ENCODE measurements around the gene PPP2R2C.

The PPP2R2C gene

DNA sequence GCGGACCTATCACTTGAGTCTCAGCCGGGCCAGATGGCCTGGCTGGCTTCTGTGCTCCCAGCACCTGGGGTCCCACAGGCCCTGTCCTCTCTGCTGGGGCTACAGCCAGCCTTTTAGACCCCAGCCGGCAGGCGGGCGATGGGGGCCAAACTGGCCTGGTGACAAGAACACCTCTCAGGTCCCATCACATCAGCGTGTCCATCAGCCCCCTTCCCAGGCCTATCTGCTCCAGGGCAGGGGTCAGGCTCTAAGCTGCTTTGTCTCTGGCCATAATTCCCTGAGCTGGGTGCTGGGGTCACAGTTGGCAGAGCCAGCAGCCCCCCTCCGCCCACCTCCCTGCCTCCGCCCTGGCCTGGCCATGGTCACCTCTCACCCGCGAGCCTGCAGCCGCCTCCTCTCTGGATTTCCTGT is 77.7 kb downstream of the PPP2R2C start:
- DNase-seq: no peak

DNA sequence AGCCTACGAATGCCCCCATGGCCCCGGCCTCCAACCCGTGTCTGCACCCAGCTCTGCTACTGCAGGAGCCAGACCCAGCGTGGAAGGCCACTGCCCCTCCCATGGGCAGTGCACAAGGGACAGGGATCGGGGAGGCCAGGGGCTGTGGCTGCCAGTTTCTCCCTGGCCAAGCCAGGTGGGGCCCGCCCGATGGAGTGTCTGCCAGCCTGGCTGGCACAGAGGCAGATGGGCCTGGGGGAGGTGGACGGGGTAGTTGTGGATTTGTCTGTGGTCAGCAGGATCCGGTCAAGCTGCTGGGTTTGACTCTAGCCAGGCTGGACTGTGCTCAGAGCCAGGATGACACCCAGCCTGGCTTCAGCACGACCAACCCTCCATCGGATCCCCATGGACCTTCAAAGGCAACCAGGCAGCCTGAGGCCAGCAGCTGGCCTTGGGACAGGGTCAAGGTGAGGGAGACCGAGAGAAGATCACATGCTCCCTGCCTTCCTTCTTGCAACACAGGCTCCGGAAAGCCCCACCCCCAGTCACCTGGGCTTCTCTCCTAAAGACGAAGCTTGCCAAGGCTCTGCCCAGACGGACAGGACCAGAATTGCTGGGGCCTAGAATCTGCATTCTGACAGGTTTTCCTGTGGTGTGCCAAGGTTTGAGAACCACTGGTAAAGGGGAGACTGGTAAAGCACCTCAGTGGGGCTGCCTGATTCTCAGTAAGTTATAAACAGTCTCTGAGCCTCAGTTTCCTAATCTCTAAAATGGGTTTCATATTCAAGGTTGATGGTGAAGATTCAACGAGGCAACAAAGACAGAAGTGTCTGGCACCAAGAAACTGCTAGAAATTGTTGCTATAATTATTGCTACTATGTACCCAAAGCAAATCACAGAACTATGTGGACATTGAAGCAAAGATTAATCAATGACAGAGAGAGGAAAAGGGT is 78.6 kb downstream of the PPP2R2C start:
- DNase-seq: no peak

DNA sequence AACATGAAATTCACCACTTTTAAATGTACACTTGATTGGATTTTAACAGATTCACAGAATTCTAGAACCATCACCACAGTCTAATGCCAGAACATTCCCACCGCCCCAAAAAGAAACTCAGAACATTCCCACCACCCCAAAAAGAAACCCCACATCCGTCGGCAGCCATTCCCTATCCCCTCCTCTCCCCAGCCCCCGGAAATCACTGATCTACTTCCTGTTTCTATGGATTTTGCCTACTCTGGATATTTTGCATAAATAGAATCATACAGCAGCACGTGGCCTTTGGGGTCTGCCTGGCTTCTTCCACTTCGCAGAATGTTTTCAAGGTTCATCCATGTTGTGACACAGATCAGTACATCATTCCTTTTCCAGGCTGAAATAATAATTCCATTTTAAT is 79.3 kb downstream of the PPP2R2C start:
- no peak for DNase-seq

DNA sequence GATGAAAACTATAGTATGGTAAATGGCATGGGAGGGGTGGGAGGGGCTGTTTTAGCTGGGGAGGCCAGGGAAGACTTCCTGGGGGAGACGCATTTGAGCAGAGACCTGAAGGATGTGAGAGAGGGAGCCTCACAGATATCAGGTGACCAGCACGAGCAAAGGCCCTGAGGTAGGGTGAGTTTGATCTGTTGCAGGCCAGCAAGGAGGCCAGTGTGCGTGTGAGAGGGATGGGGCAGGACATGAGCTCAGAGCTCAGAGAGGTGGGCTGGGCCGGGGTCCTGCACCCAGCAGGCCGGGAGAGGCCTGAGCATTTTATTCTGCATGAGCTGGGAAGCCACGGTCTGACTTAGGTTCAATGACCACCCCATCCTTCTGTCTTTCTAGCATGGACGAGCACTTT is 80.0 kb downstream of the PPP2R2C start:
- DNase-seq: no peak

DNA sequence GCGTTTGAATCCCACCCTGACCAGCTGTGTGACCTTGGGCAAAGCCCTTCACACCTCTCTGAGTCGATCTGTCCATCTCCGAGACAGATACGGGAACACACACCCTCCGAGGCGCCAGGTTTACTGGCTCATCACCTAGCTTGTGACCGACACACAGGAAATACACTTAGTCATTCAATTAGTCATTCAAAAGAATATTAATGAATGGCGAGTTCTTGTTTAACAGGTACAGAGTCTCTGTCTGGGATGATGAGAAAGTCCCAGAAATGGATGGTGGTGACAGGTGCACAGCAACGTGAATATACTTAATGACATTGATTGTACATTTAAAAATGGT is 80.6 kb downstream of the PPP2R2C start:
- no peak for DNase-seq

DNA sequence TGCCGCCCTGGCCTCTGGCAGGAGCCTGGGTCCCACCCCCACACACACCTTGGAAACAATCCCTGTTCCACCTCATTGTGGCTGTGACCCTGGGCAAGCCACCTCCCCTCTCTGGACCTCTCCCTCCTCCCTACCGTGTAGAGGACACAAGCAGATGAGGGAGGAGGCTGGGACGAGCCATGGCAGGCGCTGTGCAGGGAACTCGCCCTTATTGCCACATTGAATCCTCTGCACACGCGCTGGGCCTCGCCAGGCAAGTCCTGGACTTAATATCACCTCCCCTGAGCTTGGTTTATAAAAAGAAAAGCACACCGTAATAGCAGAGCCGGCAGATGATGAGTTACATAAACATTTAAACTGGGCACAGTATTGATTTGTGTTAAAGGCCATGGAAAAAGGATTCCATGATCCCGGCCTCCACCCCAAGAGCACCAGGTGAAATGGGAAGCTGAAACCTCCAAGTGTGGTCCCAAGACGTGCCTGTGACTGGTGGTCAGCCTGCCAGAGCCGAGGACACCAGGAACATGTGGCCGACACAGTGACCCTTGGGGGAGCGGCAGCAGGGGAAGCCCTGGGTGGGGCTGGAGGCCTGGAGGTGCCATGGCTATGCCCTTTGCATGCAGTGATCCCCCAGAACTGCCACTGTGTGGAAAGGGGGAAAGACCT is 81.1 kb downstream of the PPP2R2C start:
- no peak for DNase-seq

DNA sequence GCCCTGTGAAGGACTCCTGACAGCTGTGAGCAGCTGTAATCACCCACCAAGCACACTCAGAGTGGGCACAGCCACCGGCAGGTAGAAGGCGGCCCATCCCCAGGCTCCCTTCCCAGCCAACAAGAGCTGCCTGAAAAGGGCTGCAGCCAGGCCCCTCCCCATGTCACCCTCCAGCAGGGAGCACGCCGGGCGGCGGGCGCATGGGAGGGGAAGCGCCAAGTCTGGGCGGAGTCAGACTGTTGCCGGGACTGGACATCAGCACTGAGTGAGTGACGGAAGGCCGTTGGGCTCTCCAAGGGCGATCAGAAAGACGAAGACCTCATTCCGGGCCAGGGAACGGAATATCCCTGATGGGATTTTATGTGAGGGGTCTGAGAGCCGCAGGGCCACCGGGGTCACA is 82.1 kb downstream of the PPP2R2C start:
- DNase-seq: no peak

DNA sequence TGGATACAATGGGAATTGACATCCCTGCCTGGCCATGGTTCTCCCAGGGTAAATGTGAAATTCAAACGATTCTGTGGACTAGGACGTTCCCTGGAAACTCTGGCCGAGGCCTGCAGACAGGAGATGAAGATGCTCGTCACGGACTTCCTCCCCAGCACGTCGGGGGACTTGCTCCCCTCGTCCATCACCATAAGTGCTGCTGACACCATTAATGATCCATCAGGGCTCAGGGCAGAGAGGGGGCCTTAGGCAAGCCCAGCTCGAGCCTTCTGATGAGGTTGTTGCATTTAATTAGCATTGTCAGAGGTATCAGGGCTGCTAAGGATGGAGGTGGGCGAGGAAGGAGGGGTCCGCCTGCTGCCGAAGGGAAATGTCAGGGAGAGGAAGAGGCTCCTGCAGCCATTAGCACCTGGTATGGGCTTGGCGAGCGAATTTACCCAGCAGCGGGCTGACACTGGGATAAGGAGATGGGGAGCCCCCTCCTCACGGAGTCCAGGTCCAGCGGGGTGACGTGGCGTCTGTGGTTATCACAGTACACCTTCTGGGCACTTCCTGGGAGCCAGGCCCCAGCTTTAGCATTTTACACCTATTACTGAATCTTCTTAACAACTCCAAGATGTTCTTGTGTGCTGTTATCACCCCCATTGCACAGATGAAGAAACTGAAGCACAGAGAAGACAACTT is 83.1 kb downstream of the PPP2R2C start:
- no peak for DNase-seq

DNA sequence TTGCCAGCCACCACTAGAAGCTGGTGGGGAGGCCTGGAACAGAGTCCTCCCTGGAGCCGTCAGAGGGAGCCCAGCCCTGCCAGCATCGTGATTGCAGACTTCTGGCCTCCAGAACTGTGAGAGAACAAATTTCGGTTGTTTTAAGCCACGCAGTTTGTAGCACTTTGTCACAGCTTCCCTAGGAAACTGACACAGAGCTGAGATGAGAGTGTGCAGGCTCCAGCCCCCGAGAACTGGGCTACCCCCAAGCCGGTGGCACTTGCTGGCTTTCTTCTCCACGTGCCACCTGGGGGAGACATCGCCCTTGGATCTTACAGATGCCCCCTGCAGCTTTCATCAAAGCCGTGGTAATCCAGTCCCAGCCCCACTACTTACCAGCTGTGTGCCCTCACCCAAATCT is 83.7 kb downstream of the PPP2R2C start:
- DNase-seq: no peak

DNA sequence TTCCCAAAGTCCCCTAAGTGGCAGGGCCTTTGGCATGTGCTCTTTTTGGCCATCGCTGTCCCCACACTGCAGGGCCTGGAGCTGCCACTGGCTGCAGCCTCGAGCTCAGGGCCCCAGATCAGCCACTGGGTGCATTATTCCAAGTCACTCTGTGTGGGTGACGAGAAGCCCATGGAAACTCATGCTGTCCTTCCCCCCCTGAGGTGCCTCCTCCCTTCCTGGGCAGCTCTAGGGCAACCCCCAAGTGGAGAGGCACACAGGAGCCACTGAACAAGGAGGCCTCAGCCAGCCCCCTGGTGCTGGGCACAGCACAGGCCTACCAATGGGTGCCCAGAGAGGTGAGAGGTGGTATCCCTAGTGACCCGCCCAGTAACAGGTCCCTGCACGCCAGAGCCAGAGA is 84.5 kb downstream of the PPP2R2C start:
- no peak for DNase-seq

DNA sequence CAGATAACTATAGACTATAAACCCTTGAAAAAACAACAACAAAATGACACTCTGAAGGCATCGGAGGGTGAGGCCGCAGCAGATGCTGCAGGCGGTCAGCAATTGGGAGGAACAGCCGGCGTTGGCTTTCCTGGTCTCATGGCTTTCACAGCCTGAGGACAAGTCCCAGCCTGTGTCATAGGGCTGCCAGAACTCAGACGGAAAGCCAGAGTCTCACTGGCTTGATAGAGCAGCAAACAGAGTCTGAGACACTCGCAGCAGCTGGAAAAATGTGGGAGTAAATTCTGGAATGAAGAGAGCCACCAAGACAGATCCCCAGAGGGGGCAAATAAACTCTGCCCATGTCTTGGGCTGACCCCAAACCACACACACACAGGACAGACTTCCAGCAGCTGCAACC is 86.3 kb downstream of the PPP2R2C start:
- DNase-seq: peak; percentile 9

DNA sequence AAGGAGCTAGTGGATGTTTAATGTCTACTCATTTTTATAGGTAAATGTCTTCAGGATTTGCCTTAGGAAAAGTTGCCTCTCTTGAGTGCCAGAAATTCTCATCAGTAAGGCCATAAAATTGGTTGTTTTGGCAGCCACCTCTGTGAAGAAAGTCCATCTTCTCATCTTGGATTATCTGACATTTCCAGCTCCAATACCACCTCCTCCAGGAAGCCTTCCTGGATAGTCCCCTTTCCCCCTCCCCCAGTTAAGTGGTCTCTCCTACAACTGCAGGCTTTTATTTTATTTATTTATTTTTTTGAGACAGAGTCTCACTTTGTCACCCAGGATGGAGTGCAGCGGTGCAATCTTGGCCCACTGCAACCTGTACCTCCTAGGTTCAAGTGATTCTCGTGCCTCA is 87.1 kb downstream of the PPP2R2C start:
- no peak for DNase-seq

DNA sequence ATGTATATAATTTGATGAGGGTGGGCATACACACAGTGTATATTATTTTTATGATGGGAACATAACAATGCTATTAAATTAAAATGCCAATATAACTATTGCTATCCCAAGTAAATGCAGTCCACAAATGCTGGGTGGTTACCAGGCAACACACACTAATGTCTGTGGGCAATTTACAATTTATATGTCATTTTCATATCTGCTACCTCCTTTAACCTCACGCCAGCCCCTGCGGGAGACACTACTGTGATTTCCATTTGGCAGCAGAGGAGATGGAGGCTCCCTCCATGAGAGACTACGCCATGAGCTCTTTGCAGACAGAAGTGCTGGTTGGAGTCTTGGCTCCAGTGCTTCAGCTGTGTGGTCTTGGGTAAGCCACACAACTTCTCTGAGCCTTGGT is 87.9 kb downstream of the PPP2R2C start:
- DNase-seq: no peak

DNA sequence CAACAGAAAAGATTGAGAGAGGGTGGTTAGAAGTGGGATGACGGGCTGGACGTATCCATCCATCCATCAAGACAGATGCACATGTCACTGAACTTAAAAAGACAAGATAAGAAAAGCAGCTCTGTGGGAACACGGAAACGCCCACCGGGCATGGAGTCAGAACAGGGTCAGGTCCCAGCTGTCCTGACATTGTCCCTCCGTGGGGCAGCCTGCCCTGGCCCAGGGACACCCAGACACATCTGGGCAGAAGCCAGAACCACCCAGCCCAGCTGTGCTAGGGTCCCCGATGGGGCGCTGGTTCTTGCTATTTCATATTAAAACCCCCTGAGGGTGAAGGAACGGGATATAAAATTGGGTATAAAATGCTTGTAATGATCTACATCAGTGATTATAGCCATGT is 88.5 kb downstream of the PPP2R2C start:
- no peak for DNase-seq

DNA sequence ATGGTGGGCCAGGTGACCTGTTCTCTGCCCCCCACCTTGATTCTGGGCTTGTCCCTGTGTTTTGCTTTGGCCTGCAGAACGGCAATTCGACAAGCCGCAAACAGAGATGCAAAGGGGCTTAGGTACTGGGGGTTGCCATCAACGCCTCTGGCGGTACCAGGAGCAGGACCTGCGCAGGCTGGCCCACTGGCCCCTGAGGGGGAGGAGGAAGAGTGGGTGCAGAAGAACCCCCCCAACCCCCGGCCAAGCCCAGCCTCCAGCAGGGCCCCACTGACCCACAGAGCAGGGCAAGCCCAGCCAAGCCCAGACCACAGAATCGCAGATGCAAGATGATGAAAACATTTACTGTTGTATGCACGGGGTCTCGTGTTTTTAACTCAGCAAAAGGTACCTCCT is 89.4 kb downstream of the PPP2R2C start:
- DNase-seq: no peak

DNA sequence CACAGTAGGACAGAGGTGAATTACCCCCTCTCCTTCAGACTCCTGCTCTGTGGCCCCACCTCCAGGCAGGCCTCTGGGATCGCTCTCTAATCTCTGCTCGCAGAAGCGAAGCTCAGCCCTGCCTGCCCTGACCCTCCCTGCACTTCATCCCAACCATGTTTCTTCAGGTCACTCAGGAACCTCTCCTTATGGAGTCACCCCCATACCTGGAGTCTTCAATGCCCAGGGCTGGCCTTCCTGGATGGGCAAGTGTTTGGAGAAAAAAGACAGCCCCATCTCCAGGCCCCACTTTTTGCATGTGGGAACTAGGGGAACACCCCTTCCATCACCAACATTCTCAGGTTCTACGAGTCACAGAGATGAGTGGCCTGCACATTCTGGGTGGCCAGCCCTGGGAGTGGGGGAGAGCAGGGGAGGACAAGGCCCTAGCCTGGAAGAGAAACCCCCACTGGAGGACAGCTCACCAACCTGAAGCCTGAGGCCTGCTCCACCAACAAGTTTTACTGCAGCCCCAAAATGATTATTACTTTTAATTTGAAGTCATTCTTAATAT is 90.8 kb downstream of the PPP2R2C start:
- DNase-seq: no peak

DNA sequence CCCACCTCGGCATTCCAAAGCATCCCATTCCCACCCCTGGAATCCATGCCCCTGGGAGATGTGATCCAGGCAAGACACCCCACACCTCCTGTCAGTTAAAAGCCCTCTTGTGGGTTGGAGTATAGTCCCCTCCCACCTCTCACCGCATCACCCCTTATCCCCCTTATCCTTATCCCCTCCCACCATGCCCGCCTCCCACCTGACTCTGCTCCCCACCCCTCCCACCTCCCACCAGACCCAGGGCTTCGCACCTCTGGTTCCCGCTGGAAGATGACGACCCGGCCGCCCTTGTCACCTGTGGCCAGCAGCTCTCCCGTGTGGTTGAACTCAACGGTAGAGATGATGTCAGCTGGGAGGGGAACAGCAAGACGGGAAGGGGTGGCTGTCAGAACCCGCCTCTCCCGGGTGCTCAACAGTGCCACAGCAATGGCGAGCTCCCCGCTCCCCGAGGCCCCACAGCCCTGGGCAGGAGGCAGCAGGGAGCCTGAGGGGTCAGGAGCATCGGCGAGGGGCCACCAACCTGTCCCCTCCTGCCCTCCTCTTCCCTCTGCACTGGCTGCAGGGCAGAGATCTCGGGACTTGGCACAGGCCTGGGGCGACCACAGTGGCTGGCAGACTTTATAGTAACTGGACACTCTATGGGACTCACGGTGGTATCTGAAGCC is 91.5 kb downstream of the PPP2R2C start:
- no peak for DNase-seq

DNA sequence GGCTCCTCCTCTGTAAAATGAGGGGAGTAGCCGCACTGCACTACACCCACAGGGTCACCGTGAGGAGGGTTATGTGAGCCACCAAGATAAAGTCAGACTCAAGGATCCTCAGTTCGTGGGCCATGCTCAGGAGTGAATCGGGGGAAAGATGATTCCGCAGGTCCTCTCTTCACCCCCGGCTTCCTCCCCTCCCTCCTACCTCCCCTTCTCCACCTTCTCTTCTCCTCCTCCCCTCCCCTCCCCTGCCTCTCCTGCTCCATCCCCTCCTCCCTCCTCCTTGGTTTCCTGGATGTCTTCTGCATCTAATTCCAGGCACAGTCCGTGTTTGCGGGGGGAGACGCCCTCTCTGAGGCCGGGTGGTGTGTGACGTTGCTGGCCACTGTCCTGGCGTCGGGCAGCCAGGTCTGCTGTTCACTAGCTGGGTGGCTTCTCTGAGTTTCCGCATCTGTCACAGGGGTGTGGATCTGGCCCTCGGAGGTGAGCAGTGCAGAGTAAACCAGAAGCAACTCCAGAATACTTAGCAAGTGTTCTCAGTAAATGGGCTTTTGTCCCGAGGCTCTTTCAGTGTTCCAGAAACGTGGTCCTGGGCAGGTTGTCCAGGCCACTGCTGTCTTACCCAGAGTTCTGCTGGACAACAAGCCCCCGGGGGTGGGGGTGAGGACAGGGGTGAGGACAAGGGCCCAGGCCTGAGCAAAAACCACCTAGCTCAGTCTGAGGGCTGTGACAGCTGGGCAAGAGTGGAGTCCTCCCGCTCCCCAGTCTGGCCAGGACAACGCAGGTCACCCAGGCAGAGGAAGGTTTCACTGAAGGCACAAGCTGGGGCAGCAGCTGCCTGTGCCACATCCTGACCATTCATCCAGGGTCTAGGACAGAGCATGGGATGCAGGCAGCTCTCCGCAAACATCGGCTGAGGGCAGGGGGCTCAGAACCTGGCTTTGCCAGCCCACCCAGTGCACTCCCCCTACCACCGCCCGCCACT is 92.4 kb downstream of the PPP2R2C start:
- DNase-seq: no peak

DNA sequence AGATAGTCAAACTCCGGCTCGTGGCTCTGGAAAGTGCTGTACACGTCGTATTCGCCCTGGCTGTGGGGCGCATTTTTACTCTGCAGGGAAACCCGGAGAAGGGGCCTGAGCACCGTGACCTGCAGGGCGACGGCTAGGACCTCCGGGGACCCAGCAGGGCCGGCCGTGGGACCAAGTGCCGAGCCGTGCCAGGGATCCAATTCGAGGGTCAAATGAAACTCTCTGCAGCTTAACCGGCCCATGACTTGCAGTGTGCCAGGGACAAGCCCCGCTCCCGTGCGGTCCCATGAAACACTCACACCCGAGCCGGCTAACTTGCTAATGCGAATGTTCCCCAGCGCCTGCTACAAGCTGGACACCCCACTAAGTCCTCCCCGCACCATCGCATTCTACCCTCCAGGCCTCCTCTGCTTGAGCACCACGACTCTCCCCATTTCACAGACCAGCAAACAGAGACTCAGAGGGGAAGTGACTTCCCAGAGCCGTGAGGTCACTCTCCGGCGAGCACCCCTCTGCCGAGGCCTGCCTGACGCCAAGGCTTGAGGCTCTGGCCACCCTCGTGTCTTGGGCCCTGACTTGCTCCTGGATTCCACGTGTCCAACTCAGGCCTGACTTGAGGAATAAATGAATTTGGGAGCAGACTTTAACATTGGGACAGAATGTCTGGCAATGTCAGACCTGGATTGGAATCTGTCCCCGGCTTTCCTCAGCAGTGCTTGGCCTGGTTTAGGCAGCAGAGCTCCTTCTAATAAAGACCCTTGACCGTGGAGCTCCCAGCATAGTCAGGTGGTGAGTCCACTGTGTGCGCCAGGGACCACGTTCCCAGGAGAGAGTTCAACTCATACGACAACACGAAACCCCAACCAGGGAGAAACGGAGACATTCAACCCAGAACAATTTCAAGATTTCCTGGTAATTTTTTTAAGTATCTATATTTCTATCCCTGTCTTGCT is 93.6 kb downstream of the PPP2R2C start:
- DNase-seq: no peak

DNA sequence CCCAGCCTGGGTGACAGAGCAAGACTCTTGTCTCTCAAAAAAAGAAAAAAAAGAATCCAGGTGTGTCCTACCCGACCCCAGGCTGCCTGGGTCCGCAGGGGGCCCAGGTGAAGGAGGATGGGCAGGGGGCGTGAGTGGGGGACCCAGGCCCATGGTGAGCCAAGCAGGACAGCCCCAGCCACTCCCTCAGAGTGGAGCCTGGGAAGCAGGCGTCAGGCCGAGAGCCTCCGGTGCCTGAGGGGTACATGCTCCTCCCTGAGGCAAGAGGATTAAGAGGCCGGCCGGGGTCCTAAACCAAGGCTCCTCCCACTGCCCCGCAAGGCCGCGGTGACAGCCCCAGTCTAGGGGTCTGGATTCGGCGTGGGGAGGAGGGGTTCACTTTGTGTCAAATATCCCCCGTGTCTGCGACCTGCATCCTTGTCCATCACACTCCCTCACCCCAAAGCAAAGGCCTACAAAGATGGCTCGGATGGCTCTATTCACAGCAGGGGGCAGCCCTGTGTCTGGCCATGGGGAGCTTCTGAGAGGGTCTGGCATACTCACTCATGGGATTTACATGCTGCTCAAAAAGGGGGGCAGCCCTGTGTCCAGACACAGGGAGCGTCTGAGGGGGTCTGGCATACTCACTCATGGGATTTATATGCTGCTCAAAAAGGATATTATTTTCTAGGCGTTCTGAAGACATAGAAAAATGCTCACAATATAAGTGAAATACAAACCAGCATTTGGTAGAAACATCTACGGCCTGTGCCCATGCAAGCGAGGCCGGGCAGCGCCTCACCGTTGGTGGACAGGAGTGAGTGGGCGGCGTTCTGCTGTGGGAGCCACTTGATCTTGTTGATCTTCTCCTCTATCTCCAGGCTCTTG is 94.6 kb downstream of the PPP2R2C start:
- no peak for DNase-seq

All from NCI-H446 treated with DMSO at 0.1 percent for 48 hours (cell line).